Skeletal muscle tissue (tissue), 4 donors: Measurements from ENCODE around the gene TSPAN18. TPM values are rescaled to one million over a fixed set of nuclear protein-coding genes. Genes with fewer than 3 reads are reported as not detected.

Source experiments
- H3K27ac ChIP-seq: one replicate; pipeline ENCODE4 v1.7.0; 2013; ENCODE audit warnings: mild to moderate bottlenecking, low read depth, low read length, inconsistent platforms
- H3K27me3 ChIP-seq, 3 donors: one replicate each; pipeline ENCODE4 v1.7.0; 2013; ENCODE audit warnings: low read length in 3 of 3; ENCODE audit not compliant: control insufficient read depth in 3 of 3, insufficient read depth in 3 of 3
- H3K36me3 ChIP-seq, 3 donors: one replicate each; pipeline ENCODE4 v1.7.0; 2013; ENCODE audit warnings: low read length in 3 of 3; ENCODE audit not compliant: control insufficient read depth in 3 of 3, insufficient read depth in 3 of 3
- H3K4me1 ChIP-seq, 3 donors: one replicate each; pipeline ENCODE4 v1.7.0; 2013; ENCODE audit warnings: low read length in 3 of 3, mild to moderate bottlenecking in 3 of 3; ENCODE audit not compliant: control insufficient read depth in 3 of 3, insufficient read depth in 3 of 3
- H3K4me3 ChIP-seq, 3 donors: one replicate each; pipeline ENCODE4 v1.7.0; 2013; ENCODE audit warnings: low read length in 3 of 3
- H3K9ac ChIP-seq, 3 donors: one replicate each; pipeline ENCODE4 v1.7.0; 2013; ENCODE audit warnings: low read length in 3 of 3, mild to moderate bottlenecking in 3 of 3, moderate library complexity in 2 of 3, low read depth in 1 of 3
- H3K9me3 ChIP-seq, 3 donors: one replicate each; pipeline ENCODE4 v1.7.0; 2013; ENCODE audit warnings: low read length in 3 of 3; ENCODE audit not compliant: control insufficient read depth in 3 of 3
- total RNA-seq: library from RNA; depleted of rRNA; stranded (reverse); fragments of >200 nt; gene quantifications from one replicate; pipeline ENCODE4 v1.2.3, GENCODE V29; 2014
- donor health status: Osteomylitis.

The TSPAN18 gene, protein sequence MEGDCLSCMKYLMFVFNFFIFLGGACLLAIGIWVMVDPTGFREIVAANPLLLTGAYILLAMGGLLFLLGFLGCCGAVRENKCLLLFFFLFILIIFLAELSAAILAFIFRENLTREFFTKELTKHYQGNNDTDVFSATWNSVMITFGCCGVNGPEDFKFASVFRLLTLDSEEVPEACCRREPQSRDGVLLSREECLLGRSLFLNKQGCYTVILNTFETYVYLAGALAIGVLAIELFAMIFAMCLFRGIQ
- 11.5 TPM for total RNA-seq

DNA sequence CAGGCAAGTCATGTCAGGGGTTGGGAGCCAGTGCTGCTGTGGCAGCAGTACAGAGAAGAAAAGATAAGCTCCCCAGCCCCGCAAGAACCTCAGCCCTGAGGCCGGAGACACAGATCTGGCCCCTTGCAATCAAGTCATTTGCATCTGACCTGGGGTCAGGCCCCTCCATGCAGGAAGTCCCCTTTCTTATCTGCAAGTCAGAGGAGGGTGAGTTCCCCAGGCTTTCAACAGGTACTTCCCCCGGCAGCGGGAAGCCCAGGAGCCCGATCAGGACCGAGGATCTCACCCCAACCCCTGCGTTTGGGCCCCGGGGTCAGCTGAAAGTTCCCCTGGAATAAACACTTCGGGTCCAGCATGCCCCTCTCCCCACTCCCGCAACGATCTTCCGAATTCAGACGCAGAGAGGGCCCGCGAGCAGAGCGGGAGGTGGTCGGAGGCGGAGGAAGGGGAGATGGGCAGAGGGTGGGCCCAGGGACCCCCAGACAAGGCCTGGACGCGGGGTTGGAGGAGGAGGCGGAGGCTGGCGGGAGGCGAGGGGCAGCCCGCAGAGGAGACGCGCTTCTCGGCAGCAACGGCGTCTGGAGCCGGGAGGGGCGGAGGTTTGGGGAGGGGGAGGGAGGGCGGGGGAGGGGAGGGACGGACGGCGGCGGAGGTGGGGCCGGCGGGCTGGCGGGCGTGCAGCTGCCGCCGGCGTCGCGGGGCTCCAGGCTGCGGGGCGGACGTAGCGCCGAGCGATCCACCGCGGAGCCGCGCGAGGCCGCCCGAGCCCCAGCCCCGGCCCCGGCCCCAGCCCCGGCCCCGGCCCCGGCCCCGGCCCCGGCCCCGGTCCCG lies at the start of gene TSPAN18:
Gene TSPAN18 (plus strand): TSS at position 680 of the 831 bp plus-strand sequence. CDS start 179,455 bp downstream, outside the sequence.
- Histone ChIP-seq H3K9me3 (no peaks in the 10 kb centered on the region), H3K4me3 (peak within 1 kb of the TSS; percentile 43 to 73 (median 62)), H3K27ac (no peak within 1 kb of the TSS), H3K27me3 (peaks cover 19 to 38% (median 27%) of the 10 kb centered on the region in 3 donors), H3K4me1 (peaks cover 2 to 19% (median 9%) of the 10 kb centered on the region in 3 donors), H3K36me3 (no peaks in the 10 kb centered on the region), H3K9ac (peak within 1 kb of the TSS in 2 of 3 donors; percentile 38 to 72)

DNA sequence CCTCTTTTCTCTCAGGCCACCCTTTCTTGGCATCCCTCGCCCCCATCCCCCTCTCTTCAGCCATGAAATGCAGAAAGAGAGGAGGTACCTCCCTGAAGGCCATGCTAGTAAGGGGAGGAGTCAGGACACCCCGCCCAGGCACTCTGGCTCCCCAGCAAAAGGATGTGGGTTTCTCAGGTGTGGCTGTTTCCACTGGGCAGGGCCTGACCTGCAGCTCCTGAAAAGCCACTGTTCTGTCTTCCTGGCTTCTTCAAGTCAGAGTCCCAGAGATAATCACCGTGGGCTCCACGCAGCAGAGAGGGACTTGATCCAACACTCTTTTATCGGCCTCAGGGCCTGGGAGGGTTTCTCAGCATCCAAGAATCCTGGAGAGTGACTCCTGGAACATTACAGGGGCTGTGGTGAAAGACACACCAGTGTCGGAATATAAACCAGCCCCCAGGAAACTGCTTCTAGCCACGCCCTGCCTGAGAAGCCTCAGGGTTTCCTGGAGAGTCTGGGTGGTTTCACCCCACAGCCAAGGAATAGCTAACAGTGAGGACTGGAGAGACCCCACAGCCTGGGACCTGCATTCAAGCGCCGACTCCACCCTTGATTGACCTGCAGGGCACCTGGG lies 45.7 kb upstream of the TSPAN18 start:
- Histone ChIP-seq H3K4me3 (no peak overlapping the region), H3K9ac (no peak overlapping the region), H3K36me3 (no peaks in the 10 kb centered on the region), H3K27ac (no peak overlapping the region), H3K27me3 (peaks cover 0 to 5% (median 0%) of the 10 kb centered on the region in 3 donors), H3K9me3 (no peaks in the 10 kb centered on the region), H3K4me1 (no peaks in the 10 kb centered on the region)

DNA sequence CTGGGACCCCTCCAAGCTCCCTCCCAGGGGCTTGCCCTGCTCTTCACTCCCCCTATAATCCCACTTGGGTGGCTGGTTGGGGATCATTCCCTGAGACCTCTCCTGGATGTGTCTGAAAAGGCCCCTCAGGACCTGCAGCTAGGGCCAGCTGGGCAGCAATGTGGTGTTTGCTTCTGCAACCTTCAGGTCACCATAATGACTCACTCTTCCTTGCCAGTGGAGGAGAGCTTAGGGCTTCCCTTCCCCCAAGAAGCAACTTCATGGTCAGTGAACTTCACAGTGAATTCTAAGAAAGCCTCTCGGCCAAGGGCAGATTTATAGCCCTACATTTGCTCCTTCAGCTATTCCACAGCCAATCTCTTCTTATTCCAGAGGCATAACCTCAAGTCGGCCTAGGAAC lies 45.1 kb upstream of the TSPAN18 start:
- no peak overlapping the region for H3K9ac ChIP-seq
- H3K27me3 ChIP-seq: peaks cover 0 to 5% (median 3%) of the 10 kb centered on the region in 3 donors
- H3K4me3 ChIP-seq: no peak overlapping the region
- H3K4me1 ChIP-seq: no peaks in the 10 kb centered on the region
- H3K27ac ChIP-seq: no peak overlapping the region
- H3K9me3 ChIP-seq: no peaks in the 10 kb centered on the region
- H3K36me3 ChIP-seq: no peaks in the 10 kb centered on the region

DNA sequence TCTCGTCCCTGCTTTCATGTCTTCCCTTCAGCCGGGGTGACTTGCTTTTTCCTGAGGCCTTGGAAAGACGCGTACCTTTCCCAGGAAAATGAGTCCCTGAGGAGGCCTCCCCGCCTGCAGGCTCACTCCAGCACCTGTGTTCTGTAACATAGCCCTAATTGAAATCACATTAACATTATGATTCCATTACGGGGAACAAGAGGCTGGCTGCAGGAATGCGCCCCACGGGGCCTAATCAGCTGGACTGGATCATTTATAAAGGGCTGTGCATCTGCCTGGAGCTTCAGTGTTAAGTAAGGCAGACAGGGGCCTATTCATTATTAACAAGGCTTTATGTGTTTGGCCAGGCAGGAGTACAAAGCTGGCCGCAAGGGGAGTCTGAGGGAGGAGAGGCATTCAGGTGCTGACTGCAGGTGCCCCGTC lies 41.9 kb upstream of the TSPAN18 start:
- Histone ChIP-seq H3K4me3 (no peak overlapping the region), H3K36me3 (no peaks in the 10 kb centered on the region), H3K4me1 (no peaks in the 10 kb centered on the region), H3K27ac (no peak overlapping the region), H3K9ac (no peak overlapping the region), H3K27me3 (peaks cover 6 to 18% (median 14%) of the 10 kb centered on the region in 3 donors), H3K9me3 (no peaks in the 10 kb centered on the region)

DNA sequence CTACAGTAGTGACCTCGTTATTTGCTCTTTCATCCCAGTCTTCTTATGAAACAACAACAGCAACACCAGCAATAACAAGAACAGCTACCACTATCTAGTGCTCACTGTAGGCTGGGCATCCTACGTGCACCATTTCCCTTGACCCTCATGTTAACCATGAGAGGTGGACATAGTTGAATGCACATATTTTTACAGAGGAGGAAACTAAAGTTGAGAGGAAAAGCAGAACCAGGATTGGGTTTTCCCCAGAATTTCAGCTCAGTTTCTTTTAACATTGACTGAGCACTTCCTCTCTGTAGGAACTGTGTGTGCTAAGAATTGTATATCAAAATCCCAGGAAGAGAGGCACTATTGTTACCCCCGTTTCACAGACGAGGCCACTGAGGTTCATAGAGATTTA lies 39.4 kb upstream of the TSPAN18 start:
- H3K4me1 ChIP-seq: no peaks in the 10 kb centered on the region
- no peaks in the 10 kb centered on the region for H3K9me3 ChIP-seq
- no peak overlapping the region for H3K27ac ChIP-seq
- H3K36me3 ChIP-seq: no peaks in the 10 kb centered on the region
- H3K4me3 ChIP-seq: no peak overlapping the region
- H3K27me3 ChIP-seq: peaks cover 6 to 14% (median 13%) of the 10 kb centered on the region in 3 donors
- no peak overlapping the region for H3K9ac ChIP-seq

DNA sequence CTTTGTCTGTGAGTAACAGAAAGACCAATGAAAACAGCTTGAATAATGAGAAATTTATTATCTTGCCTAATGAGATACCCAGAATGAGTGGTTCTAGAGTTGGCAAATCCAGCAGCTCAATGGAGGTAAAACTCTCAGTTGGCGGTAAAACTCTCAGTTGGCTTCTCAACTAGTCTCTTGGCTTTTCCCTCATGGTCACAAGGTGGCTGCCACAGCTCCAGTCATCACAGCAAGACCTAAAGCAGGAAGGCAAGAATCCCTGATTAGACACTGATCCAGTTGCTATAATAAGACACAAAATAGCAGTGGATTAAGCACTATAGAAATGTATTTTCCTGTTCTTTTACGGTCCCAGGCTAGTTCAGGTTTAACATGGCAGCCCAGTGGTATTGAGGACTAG lies 37.5 kb upstream of the TSPAN18 start:
- Histone ChIP-seq H3K4me1 (peaks cover 0 to 3% (median 0%) of the 10 kb centered on the region in 3 donors), H3K9me3 (no peaks in the 10 kb centered on the region), H3K27me3 (peaks cover 6 to 14% (median 13%) of the 10 kb centered on the region in 3 donors), H3K9ac (no peak overlapping the region), H3K36me3 (no peaks in the 10 kb centered on the region), H3K27ac (no peak overlapping the region), H3K4me3 (no peak overlapping the region)

DNA sequence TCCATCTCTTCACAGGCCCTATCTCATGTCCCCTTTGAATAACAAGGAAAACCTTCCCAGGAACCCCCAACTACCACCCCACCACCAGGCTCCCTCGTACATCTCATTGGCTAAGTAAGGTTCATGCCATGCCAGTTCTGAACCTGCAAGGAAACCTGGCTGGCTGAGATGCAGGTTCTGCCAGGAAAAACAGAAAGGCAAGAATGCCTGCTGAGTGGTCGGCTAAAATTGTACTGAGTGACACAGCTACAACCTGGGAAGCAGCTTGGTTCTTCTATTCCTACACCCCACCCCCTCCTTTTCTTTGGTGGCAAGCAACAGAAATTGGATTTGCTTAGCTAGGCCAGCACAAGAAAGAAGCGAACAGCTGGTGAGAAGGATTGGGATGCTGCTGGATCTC lies 36.1 kb upstream of the TSPAN18 start:
- no peak overlapping the region for H3K27ac ChIP-seq
- H3K36me3 ChIP-seq: no peaks in the 10 kb centered on the region
- peaks cover 6 to 14% (median 13%) of the 10 kb centered on the region in 3 donors for H3K27me3 ChIP-seq
- H3K4me3 ChIP-seq: no peak overlapping the region
- no peaks in the 10 kb centered on the region for H3K9me3 ChIP-seq
- no peak overlapping the region for H3K9ac ChIP-seq
- H3K4me1 ChIP-seq: peaks cover 0 to 3% (median 0%) of the 10 kb centered on the region in 3 donors

DNA sequence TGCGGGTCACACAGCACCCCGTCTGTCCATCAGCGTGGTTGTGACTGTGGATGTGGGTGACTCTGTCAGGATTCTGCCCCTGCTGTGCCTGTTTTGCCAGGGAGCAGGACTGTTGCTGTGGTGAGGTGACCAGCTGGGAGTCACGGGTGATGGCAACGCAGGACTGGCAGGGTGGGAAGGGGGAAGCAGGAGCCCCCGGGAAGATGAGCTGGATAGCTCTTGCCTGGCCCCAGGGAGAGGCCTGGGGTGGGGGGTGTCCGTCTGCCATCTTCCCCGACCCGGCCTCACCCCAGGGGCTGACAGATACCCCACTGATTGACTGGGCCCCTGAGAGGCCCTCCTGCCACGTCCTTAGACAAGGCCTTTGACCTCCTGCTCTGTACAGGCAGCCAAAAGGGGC lies 34.3 kb upstream of the TSPAN18 start:
- peaks cover 3 to 9% (median 4%) of the 10 kb centered on the region in 3 donors for H3K27me3 ChIP-seq
- no peak overlapping the region for H3K27ac ChIP-seq
- peaks cover 0 to 3% (median 0%) of the 10 kb centered on the region in 3 donors for H3K4me1 ChIP-seq
- no peaks in the 10 kb centered on the region for H3K9me3 ChIP-seq
- no peak overlapping the region for H3K9ac ChIP-seq
- H3K4me3 ChIP-seq: no peak overlapping the region
- H3K36me3 ChIP-seq: no peaks in the 10 kb centered on the region

DNA sequence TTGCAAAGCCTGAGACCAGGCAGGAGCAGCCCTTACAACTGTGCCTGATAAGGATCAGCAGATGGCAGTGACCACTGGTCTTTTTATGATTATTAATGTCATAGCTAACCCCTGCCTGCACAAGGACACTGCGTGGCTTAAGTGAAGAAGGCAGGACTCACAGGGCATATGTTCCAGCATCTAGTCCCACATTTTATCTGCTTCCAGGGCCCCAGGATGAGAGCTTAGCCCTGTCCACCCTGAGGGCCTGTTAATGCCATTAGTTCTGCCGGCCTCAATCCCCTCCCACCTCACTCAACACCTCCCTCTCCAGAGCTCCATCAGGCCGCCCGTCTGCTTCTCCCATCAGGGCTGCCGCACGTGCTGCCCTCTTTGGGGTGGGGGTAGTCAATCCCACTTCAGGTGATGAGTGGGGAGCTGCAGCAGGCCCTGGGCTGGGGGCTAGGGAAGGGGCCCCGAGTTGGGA lies 33.1 kb upstream of the TSPAN18 start:
- no peak overlapping the region for H3K9ac ChIP-seq
- no peaks in the 10 kb centered on the region for H3K36me3 ChIP-seq
- H3K27ac ChIP-seq: no peak overlapping the region
- peaks cover 0 to 3% (median 0%) of the 10 kb centered on the region in 3 donors for H3K4me1 ChIP-seq
- no peak overlapping the region for H3K4me3 ChIP-seq
- peaks cover 0 to under 1% (median under 1%) of the 10 kb centered on the region in 3 donors for H3K27me3 ChIP-seq
- no peaks in the 10 kb centered on the region for H3K9me3 ChIP-seq
